ENCODE data around the gene NPTN. TPM values are rescaled to one million over a fixed set of nuclear protein-coding genes. Genes with fewer than 3 reads are reported as not detected.
A peak's percentile ranks its signal among the peaks of the same experiment; 100 is the strongest.

NPTN gene
- total RNA-seq, 1 experiment from 2014 or later = 71.0 TPM

- intact Hi-C loops (cut with micrococcal nuclease) = no loop called here
- Mint-ChIP-seq H3K27me3 (ENCODE audit: insufficient read depth, unreplicated experiment) (no peaks in the 10 kb centered on the region), H3K4me3 (ENCODE audit: unreplicated experiment) (no peak overlapping the region), H3K27ac (ENCODE audit: low read depth, unreplicated experiment) (no peak overlapping the region), H3K4me1 (ENCODE audit: insufficient read depth, unreplicated experiment) (peaks cover 7% of the 10 kb centered on the region), H3K9me3 (ENCODE audit: unreplicated experiment) (no peaks in the 10 kb centered on the region), H3K36me3 (ENCODE audit: insufficient read depth, unreplicated experiment) (peaks cover 84% of the 10 kb centered on the region)
- DNase-seq (ENCODE audit: unreplicated experiment) = no peak
- BruUV-seq (replicated peaks) = no TSS peak
- no peak for TF ChIP-seq CTCF (IDR thresholded peaks at IDR 0.05; ENCODE audit: unreplicated experiment)
- ChIA-PET CTCF (interaction anchor here (1.0 to 2.6 kb wide), 2 partner anchors 69 to 130 kb away, joined by 4 to 10 read pairs; no protein-coding TSS in a partner anchor), POLR2A (interaction anchor here (1.2 kb wide), 1 partner anchor 66 kb away, joined by 4 read pairs; the partner anchor contains the start of gene NPTN)
These were observed 66.2 kb downstream of the NPTN start for GRCh38 chr15:73567020-73567419.

DNA sequence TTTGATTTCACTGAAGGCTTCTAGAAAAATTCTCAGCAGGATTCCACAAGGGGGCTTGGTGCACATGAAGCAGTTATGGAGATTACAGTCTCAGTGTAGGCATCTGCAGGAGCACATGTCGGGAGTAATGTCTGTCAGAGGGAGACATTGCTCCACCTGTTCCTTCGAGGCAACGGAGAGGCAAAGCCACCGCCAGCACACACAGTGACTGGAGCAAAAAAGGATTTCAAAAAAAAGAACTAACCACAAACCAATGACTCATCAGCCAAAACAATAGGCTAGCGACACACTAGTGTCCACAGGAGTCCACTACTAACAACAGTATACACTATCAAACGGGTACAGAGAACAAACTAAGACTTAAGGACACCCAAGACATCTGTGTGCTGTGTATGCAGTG, 68.9 kb downstream of the NPTN start:
- Mint-ChIP-seq H3K27ac (ENCODE audit: low read depth, unreplicated experiment) (peak overlapping the region; percentile 5), H3K27me3 (ENCODE audit: insufficient read depth, unreplicated experiment) (no peaks in the 10 kb centered on the region), H3K4me1 (ENCODE audit: insufficient read depth, unreplicated experiment) (peaks cover 7% of the 10 kb centered on the region), H3K4me3 (ENCODE audit: unreplicated experiment) (no peak overlapping the region), H3K36me3 (ENCODE audit: insufficient read depth, unreplicated experiment) (peaks cover 77% of the 10 kb centered on the region), H3K9me3 (ENCODE audit: unreplicated experiment) (no peaks in the 10 kb centered on the region)
- DNase-seq (ENCODE audit: unreplicated experiment) = peak; percentile 79
- no peak for TF ChIP-seq CTCF (IDR thresholded peaks at IDR 0.05; ENCODE audit: unreplicated experiment)
- intact Hi-C loops (cut with micrococcal nuclease) = loop anchor here (1.0 to 5.0 kb wide), 3 partner anchors 72 to 257 kb away; no protein-coding TSS in a partner anchor
- ChIA-PET CTCF (interaction anchor here (1.7 to 5.5 kb wide), 4 partner anchors 71 to 141 kb away, joined by 5 to 94 read pairs (median 32); no protein-coding TSS in a partner anchor), POLR2A (interaction anchor here (0.7 to 5.5 kb wide), 2 partner anchors 69 to 112 kb away, joined by 3 to 102 read pairs; partner anchors contain the start of gene NPTN)
- no TSS peak for BruUV-seq (replicated peaks)

- peak; percentile 72 for DNase-seq (ENCODE audit: unreplicated experiment)
- Mint-ChIP-seq H3K27me3 (ENCODE audit: insufficient read depth, unreplicated experiment) (no peaks in the 10 kb centered on the region), H3K36me3 (ENCODE audit: insufficient read depth, unreplicated experiment) (peaks cover 71% of the 10 kb centered on the region), H3K27ac (ENCODE audit: low read depth, unreplicated experiment) (no peak overlapping the region), H3K4me1 (ENCODE audit: insufficient read depth, unreplicated experiment) (peaks cover 7% of the 10 kb centered on the region), H3K9me3 (ENCODE audit: unreplicated experiment) (no peaks in the 10 kb centered on the region), H3K4me3 (ENCODE audit: unreplicated experiment) (no peak overlapping the region)
- intact Hi-C loops (cut with micrococcal nuclease) = loop anchor here (1.0 to 5.0 kb wide), 4 partner anchors 76 to 253 kb away; no protein-coding TSS in a partner anchor
- CTCF ChIA-PET = interaction anchor here (0.5 to 5.5 kb wide), 21 partner anchors 9 to 1965 kb away, joined by 3 to 94 read pairs (median 4); no protein-coding TSS in a partner anchor
- TF ChIP-seq CTCF (IDR thresholded peaks at IDR 0.05; ENCODE audit: unreplicated experiment) = peak; percentile 51
- POLR2A ChIA-PET = interaction anchor here (1.0 to 5.5 kb wide), 4 partner anchors 13 to 139 kb away, joined by 3 to 102 read pairs (median 8); partner anchors contain the start of gene NPTN
- BruUV-seq (replicated peaks) = no TSS peak
These were observed 72.6 kb downstream of the NPTN start for GRCh38 chr15:73560501-73561117.

DNA sequence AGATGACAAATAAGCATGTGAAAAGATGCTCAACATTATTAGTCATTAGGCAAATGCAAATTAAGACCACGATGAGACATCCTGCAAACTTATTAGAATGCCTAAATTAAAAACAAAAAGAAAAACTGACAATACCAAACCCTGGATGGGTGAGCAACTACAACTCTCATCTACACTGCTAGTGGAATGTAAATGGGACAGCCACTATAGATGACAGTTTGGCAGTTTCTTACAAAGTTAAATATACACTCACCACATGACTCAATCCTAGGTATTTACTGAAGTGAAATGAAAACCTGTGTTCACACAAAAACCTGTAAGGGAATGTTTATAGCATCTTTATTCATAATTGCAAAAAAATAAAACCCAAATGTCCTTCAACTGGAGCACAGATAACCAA, 74.7 kb downstream of the NPTN start:
- Mint-ChIP-seq H3K36me3 (ENCODE audit: insufficient read depth, unreplicated experiment) (peaks cover 68% of the 10 kb centered on the region), H3K4me3 (ENCODE audit: unreplicated experiment) (no peak overlapping the region), H3K27me3 (ENCODE audit: insufficient read depth, unreplicated experiment) (no peaks in the 10 kb centered on the region), H3K9me3 (ENCODE audit: unreplicated experiment) (no peaks in the 10 kb centered on the region), H3K27ac (ENCODE audit: low read depth, unreplicated experiment) (no peak overlapping the region), H3K4me1 (ENCODE audit: insufficient read depth, unreplicated experiment) (no peaks in the 10 kb centered on the region)
- intact Hi-C loops (cut with micrococcal nuclease) = no loop called here
- no peak for TF ChIP-seq CTCF (IDR thresholded peaks at IDR 0.05; ENCODE audit: unreplicated experiment)
- CTCF ChIA-PET = interaction anchor here (0.6 to 5.5 kb wide), 4 partner anchors 13 to 253 kb away, joined by 3 to 94 read pairs (median 30); no protein-coding TSS in a partner anchor
- BruUV-seq (replicated peaks) = no TSS peak
- POLR2A ChIA-PET = interaction anchor here (0.9 to 5.5 kb wide), 2 partner anchors 15 to 75 kb away, joined by 4 to 102 read pairs; partner anchors contain the start of gene NPTN
- DNase-seq (ENCODE audit: unreplicated experiment) = no peak

Data from MCF 10A (cell line).